Bronchial epithelial cell (primary cell): ENCODE results near the gene ALG14. TPM values are rescaled to one million over a fixed set of nuclear protein-coding genes. Genes with fewer than 3 reads are reported as not detected.

Experiments used
- DNase-seq: peaks from one replicate; pipeline ENCODE4 v3.0.0-alpha.2; 2010; ENCODE audit warnings: low read depth
- FAIRE-seq: peaks from 2 replicates; lab custom pipeline; 2011; peaks lifted over from hg19 to GRCh38; lab: Jason Lieb, UNC
- H3K27me3 ChIP-seq: 2 replicates; pipeline ENCODE4 v1.5.1; 2011; ENCODE audit warnings: low read length; ENCODE audit not compliant: control insufficient read depth, insufficient read depth
- H3K36me3 ChIP-seq: 2 replicates; pipeline ENCODE4 v1.5.1; 2011; ENCODE audit warnings: low read length; ENCODE audit not compliant: control insufficient read depth, insufficient read depth
- H3K4me3 ChIP-seq: 2 replicates; pipeline ENCODE4 v1.5.1; 2011; ENCODE audit warnings: mild to moderate bottlenecking, low read depth, low read length, control low read depth
- CTCF ChIP-seq: IDR thresholded peaks from 2 replicates; pipeline ENCODE4 v1.5.1; 2011; ENCODE audit warnings: mild to moderate bottlenecking, moderate library complexity, low read length, control low read depth, inconsistent platforms; ENCODE audit not compliant: insufficient read depth, severe bottlenecking
- total RNA-seq: library from RNA; depleted of rRNA; stranded (reverse); fragments of >200 nt; gene quantifications from 2 replicates; pipeline ENCODE4 v1.2.1, GENCODE V29; 2014

Gene ALG14
- total RNA-seq, 1 donor from 2014 or later = 0.53 TPM

- no peaks in the 10 kb centered on the region for H3K36me3 ChIP-seq
- no peak for FAIRE-seq
- no peak for TF ChIP-seq CTCF
- no peak overlapping the region for H3K4me3 ChIP-seq
- H3K27me3 ChIP-seq = no peaks in the 10 kb centered on the region
- DNase-seq = no peak
Measured at GRCh38 chr1:94935476-94935875, 137.3 kb downstream of the ALG14 start.

- TF ChIP-seq CTCF = no peak
- Histone ChIP-seq H3K27me3 (no peaks in the 10 kb centered on the region), H3K36me3 (no peaks in the 10 kb centered on the region), H3K4me3 (no peak overlapping the region)
- DNase-seq (no peak), FAIRE-seq (no peak)
Measured at GRCh38 chr1:94935034-94935433, 137.7 kb downstream of the ALG14 start.

- no peak for TF ChIP-seq CTCF
- Histone ChIP-seq H3K4me3 (no peak overlapping the region), H3K36me3 (no peaks in the 10 kb centered on the region), H3K27me3 (no peaks in the 10 kb centered on the region)
- DNase-seq (no peak), FAIRE-seq (no peak)
Measured at GRCh38 chr1:94934551-94934950, 138.2 kb downstream of the ALG14 start.

- no peaks in the 10 kb centered on the region for H3K27me3 ChIP-seq
- H3K4me3 ChIP-seq = no peak overlapping the region
- H3K36me3 ChIP-seq = no peaks in the 10 kb centered on the region
- FAIRE-seq = no peak
- TF ChIP-seq CTCF = no peak
- DNase-seq = no peak
Measured at GRCh38 chr1:94931254-94931841, 141.4 kb downstream of the ALG14 start.

GRCh38 chr1:94929351-94930217 lies 143.2 kb downstream of the ALG14 start:
- FAIRE-seq (no peak), DNase-seq (no peak)
- no peak overlapping the region for H3K4me3 ChIP-seq
- TF ChIP-seq CTCF = no peak
- no peaks in the 10 kb centered on the region for H3K36me3 ChIP-seq
- H3K27me3 ChIP-seq = no peaks in the 10 kb centered on the region
